Fibroblast of skin of right biceps (primary cell): ENCODE results near the gene TMEM231.
"Not testable (repeated sequence)": the region's sequence is repeated elsewhere in the genome, so short reads cannot be mapped to it uniquely, and the experiment has no call there.

ENCODE experiments used
- DNase-seq: peaks from one replicate; pipeline ENCODE4 v3.0.0-alpha.2; 2013

The TMEM231 gene

DNA sequence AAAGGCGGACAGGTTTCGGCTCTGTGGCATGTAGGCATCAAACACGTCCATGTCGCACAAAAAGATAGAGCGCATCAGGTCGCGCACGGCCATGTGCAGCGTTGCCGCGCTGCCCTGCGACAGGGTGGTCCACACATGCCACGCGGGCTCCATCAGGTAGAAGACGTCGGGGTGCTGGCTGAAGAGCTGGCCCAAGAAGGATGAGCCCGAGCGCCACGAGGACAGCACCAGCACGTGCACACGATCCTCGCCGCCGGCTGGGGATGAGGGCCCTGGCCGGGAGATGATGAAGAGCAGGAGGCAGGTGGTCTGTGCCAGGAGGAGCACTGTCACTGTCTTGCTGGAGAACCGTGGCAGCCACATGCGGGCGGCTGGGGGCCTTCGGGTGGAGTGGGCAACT, 26.1 kb downstream of the TMEM231 start:
- no peak for DNase-seq

DNA sequence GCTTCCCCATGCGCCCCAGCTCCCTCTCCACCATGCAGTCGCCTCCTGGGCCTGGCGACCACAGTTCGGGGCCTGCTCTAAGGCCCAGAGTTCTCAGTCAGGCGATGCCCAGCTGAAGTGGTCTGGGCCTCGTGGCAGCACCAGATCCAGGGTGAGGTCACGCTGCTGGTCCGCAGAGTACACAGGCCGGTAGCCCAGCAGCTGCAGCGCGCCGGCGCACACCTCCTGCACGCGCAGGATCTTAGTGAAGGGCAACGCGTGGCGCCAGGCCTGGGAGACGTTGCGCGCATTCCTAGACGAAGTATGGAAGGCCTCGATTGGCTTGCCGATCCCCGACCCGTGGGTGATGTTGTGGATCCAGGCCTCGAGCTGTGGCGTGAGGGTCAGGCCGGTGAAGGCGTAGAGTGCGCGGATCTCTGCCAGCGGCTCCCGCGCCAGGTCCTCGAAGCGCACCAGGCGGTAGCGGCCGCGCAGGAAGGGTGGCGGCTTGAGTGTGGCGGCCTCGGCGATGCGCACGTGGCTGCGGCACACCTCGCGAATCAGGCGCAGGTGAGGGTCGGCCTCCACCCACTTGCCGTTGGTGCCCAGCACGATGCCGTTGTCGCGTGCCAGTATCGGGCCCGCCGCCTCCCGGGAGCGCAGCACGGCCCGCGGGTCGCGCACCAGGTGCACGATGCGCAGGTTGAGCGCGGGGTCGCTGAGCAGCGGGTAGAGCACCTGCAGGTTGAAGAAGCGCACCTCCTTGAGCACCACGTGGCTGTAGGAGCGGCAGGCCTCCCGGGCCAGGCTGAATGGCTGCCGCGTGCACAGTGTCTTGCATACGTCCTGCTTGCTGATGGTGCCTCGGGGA, 26.8 kb downstream of the TMEM231 start:
- DNase-seq, result no peak

DNA sequence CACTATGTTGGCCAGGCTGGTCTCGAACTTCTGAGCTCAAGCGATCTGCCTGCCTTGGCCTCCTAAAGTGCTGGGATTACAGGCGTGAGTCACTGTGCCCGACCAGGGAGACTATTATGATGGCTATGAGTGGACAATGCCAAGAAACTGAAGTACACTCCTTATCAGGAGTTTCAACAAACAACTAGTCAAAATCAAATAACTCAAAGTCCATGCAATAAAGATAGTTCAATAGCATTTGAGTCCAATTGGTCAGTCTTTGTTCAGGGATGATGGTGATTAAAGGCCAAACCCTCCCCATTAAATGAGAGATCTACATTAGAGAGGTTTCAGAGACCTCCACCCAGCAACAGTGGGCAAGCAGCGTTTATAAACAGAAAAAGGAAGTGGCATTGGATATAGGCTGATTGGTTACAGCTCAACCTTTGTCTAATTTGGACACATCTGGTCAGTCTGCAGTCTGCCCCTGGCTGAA, 28.2 kb downstream of the TMEM231 start:
- no peak for DNase-seq

DNA sequence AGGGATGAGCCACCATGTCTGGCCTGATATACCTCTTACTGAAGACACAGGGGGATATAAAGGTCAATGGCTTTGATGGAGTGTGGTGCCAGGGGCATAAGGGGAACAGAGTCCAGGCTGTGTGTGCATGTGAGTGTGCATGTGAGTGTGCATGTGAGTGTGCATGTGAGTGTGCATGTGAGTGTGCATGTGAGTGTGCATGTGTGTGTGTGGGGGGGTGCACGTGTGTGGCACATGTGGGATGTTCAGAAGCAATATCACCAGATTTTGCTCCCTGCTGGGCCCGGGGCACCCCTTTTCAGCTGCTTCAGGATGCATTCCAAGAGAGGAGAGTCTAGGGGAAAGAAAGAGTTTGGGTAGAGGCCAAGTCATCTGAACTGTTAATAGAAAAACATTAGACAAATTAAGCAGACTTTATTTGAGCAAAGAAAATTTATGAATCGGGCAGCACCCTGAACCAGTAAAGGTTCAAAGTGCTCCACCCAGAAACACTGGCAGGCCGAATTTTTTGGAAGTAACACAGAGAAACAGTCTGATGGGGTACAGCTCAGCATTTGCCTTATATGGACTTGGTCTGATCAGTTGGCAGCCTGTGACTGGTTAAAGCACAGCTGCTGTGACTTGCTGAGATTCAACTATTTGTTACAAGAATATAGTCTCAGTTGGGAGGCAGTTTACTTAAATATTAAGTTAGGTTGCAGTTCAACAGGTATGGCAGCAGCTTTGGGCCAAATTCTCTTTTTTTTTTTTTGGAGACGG, 29.8 kb downstream of the TMEM231 start:
- no peak for DNase-seq

DNA sequence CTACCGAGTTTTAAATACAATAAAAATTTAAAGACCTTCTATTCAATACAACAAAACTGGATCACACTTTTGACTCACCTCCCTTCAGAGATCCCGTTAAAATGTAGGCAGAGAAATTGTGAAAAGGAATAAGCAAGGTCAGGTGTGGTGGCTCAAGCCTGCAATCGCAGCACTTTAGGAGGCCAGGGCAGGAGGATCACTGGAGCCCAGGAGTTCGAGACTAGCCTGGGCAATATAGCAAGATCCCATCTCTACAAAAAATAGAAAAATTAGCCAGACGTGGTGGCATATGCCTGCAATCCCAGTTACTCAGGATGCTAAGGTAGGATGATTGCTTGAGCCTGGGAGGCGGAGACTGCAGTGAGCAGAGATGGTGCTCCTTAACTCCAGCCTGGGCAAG, 36.9 kb downstream of the TMEM231 start:
- DNase-seq, result no peak

DNA sequence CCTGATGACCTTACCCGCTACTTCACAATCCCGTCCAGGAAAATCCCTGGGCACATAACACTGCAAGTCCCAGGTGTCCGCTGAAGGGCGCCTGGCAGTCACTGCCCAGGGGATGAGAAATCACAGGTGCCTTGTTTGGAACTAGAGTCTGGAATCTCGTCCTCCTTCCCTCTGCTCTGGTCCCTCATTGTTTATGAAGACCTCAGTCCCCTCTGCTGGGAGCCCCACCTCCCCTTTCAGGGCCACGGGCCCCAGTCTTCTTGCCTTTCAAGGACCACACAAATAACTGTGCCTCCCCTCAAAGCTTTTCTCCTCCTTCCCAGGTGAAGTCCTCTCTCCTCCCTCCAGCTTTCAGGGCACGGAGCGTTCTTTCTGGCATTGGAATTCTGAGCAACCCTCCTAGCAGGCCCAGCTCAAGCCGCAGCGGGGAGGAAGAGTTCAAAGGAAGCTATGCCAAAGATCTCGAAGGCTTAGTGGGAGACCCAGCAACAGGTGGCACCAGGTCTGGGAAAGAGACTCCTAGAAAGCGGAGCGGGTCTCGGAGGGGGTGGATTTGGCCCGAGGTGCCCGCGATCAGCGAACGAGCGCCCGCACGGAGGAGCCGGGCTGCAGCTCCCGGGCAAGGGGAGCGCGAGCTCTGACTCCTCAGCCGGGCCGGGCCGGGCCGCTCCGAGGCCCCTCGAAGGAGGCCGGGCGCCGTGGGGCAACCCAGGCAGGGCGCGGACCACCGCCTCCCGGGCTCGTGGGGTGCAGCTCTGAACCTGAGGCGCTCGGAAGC, 39.7 kb downstream of the TMEM231 start:
- DNase-seq, result not testable (repeated sequence)

DNA sequence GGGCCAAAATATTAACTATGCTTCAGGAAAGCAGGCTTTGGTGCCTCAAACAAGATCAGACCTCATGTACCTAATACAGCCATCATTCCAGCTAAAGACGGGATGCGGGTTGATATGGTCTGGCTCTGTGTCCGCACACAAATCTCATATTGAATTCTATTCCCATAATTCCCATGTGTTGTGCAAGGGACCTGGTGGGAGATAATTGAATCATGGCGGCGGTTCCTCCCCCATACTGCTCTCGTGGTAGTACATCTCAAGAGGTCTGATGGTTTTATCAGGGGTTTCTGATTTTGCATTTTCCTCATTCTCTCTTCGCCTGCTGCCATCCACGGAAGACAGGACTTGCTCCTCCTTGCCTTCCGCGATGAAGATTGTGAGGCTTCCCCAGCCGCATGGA, 41.8 kb downstream of the TMEM231 start:
- DNase-seq, result no peak

DNA sequence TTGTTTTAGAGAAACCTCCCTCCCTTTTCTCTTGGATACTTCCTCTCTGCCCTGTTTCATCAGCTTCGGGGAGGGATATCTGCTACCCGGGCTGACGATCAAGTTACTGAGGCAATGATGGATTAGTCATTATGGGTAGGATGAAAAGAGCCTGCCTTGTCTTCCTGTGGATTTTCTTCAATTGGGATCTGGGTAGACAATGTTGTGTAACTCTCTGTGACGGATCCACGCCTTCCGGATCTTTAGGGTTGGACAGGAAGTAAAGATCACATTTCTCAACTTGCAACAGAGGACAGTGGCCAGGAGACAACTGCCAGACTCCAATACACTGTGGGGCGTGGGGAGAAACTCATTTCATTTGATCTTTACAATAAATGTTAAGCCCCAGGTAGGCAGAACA, 49.5 kb downstream of the TMEM231 start:
- DNase-seq, result peak; percentile 80

DNA sequence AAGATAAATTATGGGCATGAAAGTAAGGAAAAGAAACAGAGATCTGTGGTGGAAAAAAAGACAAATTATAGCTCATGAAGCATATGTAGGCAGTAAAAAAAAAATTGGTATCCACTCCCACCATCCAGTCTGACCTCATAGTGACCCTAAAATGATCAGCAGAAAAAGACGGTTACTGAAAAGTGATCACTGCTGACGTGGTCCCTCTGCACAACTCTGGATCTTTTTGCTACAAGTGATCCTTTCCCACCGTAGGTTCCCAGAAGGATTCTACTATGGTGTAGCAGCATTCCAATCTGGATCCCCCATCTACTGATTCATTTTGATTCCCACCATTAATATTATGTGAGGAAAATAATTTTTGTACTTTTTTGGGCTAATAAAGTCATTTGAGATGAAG, 49.9 kb downstream of the TMEM231 start:
- DNase-seq, result no peak

DNA sequence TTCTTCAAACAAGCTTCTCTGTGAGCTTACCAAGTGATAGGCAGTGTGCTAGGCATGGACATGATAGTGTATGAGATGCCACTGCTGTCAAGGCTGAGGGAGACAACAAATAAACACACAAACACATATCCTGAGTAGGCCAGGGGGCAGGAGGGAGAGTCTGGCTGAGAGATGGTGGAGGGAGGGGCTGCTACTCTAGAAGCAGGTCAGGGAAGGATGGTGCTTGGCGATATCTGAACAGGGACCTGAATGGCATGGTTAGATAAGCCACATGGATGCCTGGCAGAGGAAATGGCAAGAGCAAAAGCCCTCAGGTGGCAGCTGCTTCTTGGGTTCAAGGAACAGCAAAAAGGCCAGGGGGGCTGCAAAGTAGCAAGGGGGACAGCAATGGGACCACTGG, 52.3 kb downstream of the TMEM231 start:
- no peak for DNase-seq

DNA sequence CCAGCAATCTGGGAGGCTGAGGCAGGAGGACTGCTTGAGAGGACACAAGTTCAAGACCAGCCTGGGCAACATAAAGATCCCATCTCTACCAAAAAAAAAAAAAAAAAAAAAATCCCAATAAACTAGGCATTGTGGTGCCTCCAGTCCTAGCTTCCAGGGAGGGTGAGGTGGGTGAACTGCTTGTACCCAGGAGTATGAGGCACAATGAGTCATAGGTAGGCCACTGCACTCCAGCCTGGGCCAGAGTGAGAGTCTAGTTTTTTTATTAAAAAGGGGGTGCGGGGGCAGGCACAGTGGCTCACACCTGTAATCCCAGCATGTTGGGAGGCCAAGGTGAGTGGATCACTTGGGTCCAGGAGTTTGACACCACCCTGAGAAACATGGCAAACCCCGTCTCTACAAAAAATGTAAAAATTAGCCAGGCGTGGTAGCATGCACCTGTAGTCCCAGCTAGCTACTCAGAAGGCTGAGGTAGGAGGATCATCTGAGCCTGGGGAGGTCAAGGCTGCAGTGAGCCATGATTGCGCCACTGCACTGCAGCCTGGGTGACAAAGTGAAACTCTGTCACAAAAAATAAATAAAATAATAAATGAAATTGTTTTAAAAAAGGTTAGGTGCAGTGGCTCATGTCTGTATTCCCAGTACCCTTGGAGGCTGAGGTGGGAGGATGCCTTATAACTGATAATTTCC, 53.0 kb downstream of the TMEM231 start:
- no peak for DNase-seq

DNA sequence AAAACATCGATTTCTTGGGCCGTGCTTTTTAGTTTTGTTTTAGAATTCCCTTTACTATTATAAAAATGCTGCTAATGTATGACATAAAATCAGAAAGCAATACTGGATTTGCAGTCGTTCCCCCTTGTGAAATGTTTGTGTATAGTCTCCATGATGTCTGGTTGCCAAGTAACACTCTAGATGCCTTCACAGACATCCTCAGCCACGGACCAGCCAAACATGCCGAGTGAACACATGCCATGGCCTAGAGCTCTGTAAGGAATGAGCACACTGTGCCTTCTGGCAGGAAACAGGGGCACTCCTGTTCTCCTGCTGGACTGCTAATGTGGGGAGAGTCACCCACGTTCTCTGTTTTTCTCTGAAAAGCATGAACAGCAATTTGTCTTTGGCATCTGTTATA, 54.2 kb downstream of the TMEM231 start:
- peak; percentile 63 for DNase-seq

DNA sequence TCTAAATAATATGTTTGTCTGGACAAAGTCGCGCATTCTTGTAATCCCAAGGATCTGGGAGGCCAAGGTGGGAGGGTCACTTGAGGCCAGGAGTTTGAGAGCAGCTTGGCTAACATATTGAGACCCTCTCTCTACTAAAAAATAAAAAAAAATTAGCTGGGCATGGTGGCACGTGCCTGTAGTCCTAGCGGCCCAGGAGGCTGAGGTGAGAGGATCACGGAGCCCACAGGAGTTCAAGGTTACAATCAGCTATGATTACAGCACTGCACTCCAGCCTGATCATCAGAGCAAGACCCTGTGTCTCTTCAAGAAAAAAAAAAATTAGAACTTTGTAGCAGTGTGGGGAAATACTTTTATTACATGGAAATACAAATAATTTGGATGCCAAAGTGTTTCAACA, 54.7 kb downstream of the TMEM231 start:
- no peak for DNase-seq

DNA sequence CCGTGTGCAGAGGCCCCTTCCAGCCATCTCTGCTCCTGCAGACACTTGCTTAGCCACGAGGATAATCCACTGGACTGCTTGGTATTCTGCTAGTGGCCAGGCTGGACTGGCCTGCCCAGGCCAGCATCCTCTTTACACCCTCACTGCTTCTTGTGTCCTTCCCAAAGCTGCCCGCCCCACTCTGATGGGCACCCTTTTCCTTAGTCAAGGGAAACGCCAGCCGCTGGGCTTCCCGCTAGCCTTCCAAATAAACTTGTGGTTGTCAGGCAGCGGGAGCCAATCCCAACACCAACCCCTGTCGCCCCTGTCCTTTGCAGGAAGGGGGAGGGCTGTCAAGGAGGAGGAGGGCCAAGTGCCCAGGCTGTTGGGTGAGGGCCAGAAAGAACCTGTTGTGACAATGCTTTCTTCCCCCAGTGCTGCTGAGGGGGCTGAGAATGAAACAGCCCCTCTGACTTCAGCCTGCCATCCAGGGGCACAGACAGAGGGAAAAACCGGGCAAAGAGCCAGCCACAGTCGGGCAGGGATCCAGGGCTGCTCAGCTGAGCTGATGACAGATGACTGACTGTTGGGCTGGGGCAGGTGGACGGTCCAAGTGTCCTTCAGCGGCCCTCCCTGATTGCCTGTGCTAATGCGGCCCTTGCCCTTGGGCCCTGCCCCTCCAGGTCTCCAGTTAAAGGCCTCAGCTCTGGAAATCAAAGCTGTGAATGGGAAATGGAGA, 57.3 kb downstream of the TMEM231 start:
- DNase-seq, result not testable (repeated sequence)

DNA sequence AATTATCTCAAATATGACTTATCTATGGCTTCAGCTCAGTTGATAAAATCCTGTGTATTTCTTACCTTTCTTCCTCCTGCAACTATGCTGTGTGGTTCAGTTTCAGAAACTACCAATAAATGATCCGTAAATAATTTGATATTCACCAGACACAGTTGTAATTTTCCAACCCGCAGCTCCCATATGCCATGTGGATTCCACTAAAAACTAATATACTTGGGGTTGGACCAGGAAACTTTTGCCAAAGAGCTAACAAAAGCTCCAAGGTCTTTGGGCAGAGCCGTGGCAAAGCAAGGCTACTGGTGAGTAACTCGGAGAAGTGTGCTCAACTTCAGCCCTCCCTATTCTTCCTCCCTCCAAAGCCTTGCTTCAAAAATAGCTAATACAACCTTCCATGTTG, 58.5 kb downstream of the TMEM231 start:
- no peak for DNase-seq

DNA sequence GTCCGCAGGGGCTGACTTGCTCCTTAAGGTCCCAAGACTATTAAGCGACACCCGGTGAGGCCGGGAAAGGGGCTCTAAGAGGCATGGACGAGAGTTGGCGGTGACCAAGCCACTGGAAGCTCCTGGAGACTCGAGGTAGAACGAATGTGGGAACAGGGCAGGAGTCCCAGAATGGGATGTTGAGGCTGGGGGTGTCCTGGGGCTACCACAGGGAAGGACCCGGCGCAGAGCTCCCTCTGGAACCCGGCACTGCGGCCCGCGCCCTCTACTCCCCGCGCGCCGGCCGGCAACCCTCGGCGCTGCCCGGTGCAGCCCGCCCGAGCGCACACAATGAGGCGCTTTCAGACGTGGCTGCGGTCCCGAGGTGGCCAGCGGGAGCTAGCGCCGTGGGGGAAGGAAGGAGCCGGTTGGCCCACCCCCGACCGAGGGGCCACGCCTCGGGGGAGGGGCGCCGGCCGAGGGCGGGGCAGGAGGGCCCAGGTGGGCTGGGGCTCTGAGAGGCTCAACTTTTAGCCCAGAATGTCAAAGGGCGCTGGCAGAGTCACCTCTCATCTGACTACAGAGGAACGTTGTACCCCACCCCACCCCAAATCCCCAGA, 60.9 kb downstream of the TMEM231 start, which contains the start of gene CHST6:
Gene CHST6 (minus strand): TSS at position 366 of the 599 bp plus-strand sequence. CDS start 15,613 bp downstream, outside the sequence.
- DNase-seq, result peak; percentile 60

DNA sequence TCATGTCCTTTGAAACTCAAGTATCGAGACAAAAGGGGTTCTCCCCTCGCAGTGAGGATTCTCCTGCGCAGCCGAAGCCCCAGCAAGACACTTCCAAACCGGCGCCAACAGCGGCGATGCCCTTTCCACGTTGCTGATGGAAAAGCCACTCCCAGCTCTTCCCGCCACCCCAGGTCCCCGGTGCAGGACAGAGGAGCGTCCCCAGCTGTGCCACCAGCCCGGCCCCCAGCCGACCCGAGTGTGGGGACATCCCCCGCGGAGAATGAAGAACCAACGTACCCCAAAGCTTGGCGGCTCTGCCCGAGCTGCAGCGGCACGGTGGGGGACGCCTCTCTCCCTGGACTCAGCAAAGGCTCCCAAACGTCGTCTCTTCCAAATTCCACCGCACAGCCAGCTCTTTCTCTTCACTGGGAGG, 61.4 kb downstream of the TMEM231 start:
- no peak for DNase-seq

DNA sequence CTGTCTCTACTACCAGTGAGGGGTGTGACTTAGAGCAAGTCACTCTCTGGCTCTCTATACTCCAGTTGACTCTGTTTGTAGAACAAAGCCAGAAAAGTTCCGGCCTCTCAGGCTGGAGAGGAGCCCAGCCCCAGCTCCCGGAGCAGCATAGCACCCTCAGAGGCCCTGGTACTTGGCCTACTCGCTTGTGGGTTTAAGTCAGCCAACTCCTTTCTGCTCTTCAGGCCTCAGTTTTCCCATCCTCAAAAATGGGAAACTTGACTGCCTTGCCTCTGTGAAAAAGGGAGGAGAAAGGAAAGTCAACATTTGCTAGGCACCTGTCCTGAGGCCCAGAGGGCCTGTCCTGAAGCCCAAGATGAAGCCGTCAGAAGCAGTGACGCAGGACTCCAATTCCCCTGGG, 61.9 kb downstream of the TMEM231 start:
- no peak for DNase-seq

DNA sequence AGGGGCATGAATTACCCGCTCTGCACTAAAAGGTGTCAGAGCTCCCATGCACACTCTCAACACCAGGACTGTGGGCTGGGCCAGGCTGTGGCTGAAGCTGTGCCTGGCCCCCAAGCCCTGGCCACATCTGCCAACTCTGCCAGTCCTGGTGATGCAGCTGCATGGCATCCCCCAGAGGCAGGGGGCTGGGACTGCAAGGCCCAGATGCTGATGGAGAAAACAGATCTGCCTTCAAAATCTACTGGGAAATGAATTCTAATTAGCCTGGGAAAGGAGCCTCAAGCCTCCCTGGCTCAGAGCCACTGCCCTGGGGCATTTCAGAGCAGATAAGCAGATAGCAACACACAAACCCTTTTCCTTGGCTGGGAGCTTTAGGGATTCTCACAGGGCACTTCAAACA, 64.2 kb downstream of the TMEM231 start:
- no peak for DNase-seq

DNA sequence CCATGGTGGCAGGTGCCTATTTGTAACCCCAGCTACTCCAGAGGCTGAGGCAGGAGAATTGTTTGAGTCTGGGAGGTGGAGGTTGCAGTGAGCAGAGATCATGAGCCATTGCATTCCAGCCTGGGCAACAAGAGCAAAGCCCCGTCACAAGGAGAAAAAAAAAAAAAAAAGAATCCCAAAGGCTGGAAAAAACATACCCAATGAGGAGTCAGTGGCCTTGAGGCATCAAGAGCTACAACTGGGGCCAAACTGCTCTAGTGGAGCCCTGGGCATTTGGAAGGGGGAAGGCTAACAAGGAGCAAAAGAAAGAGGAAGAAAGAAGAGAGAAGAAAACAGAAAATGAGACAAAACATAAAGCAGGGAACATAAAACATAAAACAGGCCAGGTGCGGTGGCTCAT, 67.7 kb downstream of the TMEM231 start:
- no peak for DNase-seq
